Ovary (tissue), 9 donors: Measurements from ENCODE around the gene SHROOM4. TPM values are rescaled to one million over a fixed set of nuclear protein-coding genes. Genes with fewer than 3 reads are reported as not detected.

ENCODE experiments used
- DNase-seq, 5 donors: peaks; one replicate each; pipeline ENCODE4 v3.0.0-alpha.2; 2019 to 2020
- H3K27ac ChIP-seq, 2 donors: fragments of 200-600 bp; one replicate each; pipeline versions ENCODE4 v1.5.1 to v1.8.0; 2019 to 2022
- H3K27me3 ChIP-seq: fragments of 200-600 bp; one replicate; pipeline ENCODE4 v1.8.0; 2022
- H3K36me3 ChIP-seq: fragments of 200-600 bp; sonication (generic); one replicate; pipeline ENCODE4 v1.5.1; 2019
- H3K4me1 ChIP-seq: one replicate; pipeline ENCODE4 v1.8.1; 2013; ENCODE audit warnings: mild to moderate bottlenecking, moderate library complexity; ENCODE audit not compliant: insufficient read depth
- H3K4me3 ChIP-seq: fragments of 200-600 bp; sonication (generic); one replicate; pipeline ENCODE4 v1.5.1; 2017
- H3K9me3 ChIP-seq, 2 donors: fragments of 200-600 bp in 1 of 2; sonication (generic) in 1 of 2; one replicate each; pipeline versions ENCODE4 v1.5.1 to v1.8.1; 2013 to 2019; ENCODE audit warnings: mild to moderate bottlenecking in 1 of 2, moderate library complexity in 1 of 2
- EP300 ChIP-seq: sonication (generic); formaldehyde crosslinking; IDR thresholded peaks from one replicate; pipeline ENCODE4 v1.6.1; 2017; ENCODE audit warnings: antibody characterized with exemption
- POLR2A ChIP-seq: fragments of 450-650 bp; IDR thresholded peaks from one replicate; pipeline ENCODE4 v1.6.1; 2017; ENCODE audit warnings: antibody characterized with exemption, mild to moderate bottlenecking, moderate library complexity
- WGBS, 3 donors: extraction: QIAGEN DNeasy Blood & Tissue Kit in 1 of 3; methylation state at CpG; one replicate each; pipeline versions ENCODE4 v1.1.5 to v1.1.7; 2013 to 2017; 5-methylcytosine and 5-hydroxymethylcytosine counted together
- intact Hi-C, 4 donors: fragments of 100-400 bp; cut with DNase I; formaldehyde crosslinking; loops; one replicate each; pipeline versions ENCODE4 v1.11.0 to v1.15.1; 2022 to 2023
- polyA plus RNA-seq, 2 donors: library from polyadenylated mRNA; stranded (reverse); fragments of 200-250 nt in 1 of 2; fragments of 350-450 nt in 1 of 2; fragmentation: Illumina TruSeq in 1 of 2; extraction: RNeasy Lipid Tissue Mini Kit (QIAGEN cat#74804) in 1 of 2; gene quantifications; one replicate each; pipeline ENCODE4 v1.2.3, GENCODE V29; 2013 to 2014
- total RNA-seq, 7 donors: library from RNA; depleted of rRNA in 2 of 7; stranded (reverse); fragments of >200 nt in 2 of 7; fragmentation: NEBNext Ultra II Directional in 3 of 7; extraction: Animal tissue kit (Norgen Biotek cat#: 25700) in 3 of 7; gene quantifications; one replicate each; pipeline versions ENCODE4 v1.1.0 to v1.2.4, GENCODE V29; 2016 to 2023
- TF ChIP-seq, protein P1 (sequence below), 3 donors: fragments of 450-650 bp in 2 of 3; fragments of 200-600 bp in 1 of 3; IDR thresholded peaks; one replicate each; pipeline versions ENCODE4 v1.5.1 to v1.8.0; 2016 to 2022; ENCODE audit warnings: antibody characterized with exemption in 3 of 3, mild to moderate bottlenecking in 1 of 3
- donor health status: DM: no; HTN: no; CAD: no; lungs with moderate emphysema.
- donor health status: DM: no; HTN: no; CAD: no.
- donor health status: Bipolar disorder and iron deficiency.
- donor health status: DM: yes; HTN: yes; CAD: no.
- donor health status: DM: no; HTN: no; CAD: no.
- donor health status: DM: yes; HTN: yes; CAD: no.

The SHROOM4 gene
- total and polyA plus RNA-seq, 9 donors: 1.7 to 7.2 (median 3.1) TPM

DNA sequence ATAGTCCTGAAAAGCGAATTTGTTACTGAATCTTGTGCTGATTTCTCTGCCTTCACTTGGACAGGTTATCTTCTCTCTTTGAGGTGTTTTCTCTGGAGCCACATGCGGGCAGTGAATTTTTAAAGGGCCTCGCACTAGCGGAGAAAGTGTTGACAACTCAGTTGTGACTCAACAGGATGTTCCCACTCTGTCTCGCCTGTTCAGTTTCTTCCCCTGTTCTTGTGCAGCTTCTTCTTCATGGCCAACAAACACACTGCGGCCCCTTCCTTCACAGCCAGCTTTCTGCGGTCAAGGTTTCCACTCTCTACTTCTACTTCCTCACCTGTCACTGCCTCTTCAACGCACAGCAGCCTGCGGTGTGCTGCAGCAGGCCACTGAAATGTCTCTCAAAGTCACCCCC is 1.1 kb upstream of the SHROOM4 start:
- H3K4me3 ChIP-seq: no peak overlapping the region
- no peaks in the 10 kb centered on the region for H3K9me3 ChIP-seq
- intact Hi-C loops: no loop called here
- TF ChIP-seq, protein P1, sequence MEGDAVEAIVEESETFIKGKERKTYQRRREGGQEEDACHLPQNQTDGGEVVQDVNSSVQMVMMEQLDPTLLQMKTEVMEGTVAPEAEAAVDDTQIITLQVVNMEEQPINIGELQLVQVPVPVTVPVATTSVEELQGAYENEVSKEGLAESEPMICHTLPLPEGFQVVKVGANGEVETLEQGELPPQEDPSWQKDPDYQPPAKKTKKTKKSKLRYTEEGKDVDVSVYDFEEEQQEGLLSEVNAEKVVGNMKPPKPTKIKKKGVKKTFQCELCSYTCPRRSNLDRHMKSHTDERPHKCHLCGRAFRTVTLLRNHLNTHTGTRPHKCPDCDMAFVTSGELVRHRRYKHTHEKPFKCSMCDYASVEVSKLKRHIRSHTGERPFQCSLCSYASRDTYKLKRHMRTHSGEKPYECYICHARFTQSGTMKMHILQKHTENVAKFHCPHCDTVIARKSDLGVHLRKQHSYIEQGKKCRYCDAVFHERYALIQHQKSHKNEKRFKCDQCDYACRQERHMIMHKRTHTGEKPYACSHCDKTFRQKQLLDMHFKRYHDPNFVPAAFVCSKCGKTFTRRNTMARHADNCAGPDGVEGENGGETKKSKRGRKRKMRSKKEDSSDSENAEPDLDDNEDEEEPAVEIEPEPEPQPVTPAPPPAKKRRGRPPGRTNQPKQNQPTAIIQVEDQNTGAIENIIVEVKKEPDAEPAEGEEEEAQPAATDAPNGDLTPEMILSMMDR (IDR thresholded peaks at IDR 0.05): no peak
- TF ChIP-seq EP300: no peak
- TF ChIP-seq POLR2A: no peak
- no peaks in the 10 kb centered on the region for H3K4me1 ChIP-seq
- WGBS, 3 donors: 47 to 60% (median 54%) methylated on average over 9 of the region's 9 CpGs
- H3K36me3 ChIP-seq: no peaks in the 10 kb centered on the region
- no peak for DNase-seq
- H3K27ac ChIP-seq: no peak overlapping the region
- no peaks in the 10 kb centered on the region for H3K27me3 ChIP-seq

DNA sequence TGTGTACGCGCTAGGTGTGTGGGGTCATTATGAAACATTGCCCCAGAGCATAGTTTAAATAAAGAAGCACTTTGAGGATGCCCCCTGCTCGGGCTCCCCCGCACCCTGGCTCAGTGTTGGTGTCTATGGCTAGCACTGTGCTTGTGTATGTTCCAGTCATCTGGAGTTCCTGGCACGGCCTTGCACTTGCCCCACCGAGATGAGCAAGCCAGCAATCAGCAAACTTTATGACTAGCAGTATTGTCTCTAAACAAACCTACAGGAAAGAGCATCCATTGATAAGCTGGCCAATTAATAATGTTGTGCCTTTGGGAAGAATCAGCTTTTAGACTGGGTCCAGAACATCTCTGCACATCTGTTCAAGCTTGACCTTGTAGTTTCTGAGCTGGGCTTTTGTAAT is 707 bp upstream of the SHROOM4 start:
- intact Hi-C loops: no loop called here
- no peak overlapping the region for H3K4me3 ChIP-seq
- TF ChIP-seq POLR2A (no peak), EP300 (no peak)
- TF ChIP-seq, protein P1 (IDR thresholded peaks at IDR 0.05): no peak
- no peaks in the 10 kb centered on the region for H3K27me3 ChIP-seq
- no peaks in the 10 kb centered on the region for H3K9me3 ChIP-seq
- no peaks in the 10 kb centered on the region for H3K4me1 ChIP-seq
- H3K27ac ChIP-seq: no peak overlapping the region
- no peaks in the 10 kb centered on the region for H3K36me3 ChIP-seq
- DNase-seq: peak in 2 of 5 donors; percentile 6 to 20
- WGBS, 3 donors: 35 to 53% (median 45%) methylated on average over 6 of the region's 6 CpGs

DNA sequence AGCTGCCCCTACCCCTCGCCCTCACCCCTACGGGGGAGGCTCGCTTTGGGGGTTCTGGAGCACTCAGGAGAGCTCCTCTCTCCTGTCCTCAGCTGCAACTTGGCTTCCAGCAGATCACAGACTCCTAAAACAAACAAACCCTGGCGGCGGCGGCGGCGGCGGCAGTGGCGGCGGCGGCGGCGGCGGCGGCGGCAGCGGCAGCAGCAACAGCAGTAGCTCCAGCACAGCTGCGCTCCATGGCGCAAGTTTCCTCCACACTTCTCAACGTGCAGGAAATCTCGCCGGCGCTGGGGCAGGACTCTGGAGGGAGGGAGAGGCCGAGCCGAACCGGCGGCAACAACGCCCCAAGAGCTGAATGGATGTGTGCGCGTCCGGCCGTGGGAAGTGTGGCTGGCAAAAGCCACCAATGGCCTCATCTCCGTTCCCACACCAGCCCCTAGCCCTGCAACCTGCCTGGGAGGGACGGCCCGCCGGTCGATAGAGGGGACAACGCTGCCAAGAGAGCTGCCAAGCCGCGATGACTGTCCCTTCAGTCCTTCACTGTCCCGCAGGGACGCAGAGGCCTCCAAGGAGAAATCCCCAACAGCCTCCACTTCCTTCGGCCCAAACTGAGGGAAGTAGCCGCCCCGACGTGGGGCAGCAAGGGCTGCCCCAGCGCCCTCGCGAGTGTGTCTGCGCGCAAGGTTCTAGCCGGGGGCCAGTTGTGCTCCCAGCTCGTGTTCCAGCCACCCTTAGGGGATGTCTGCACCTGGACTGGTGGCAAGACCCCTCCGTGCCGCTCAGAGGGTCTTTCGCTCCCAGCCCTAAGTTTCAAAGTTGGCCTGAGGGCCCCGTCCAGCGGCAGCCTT is 775 bp downstream of the SHROOM4 start:
- Histone ChIP-seq H3K27me3 (no peaks in the 10 kb centered on the region), H3K4me3 (peak overlapping the region; percentile 41), H3K9me3 (no peaks in the 10 kb centered on the region), H3K4me1 (no peaks in the 10 kb centered on the region), H3K27ac (peak overlapping the region in 1 of 2 donors; percentile 3), H3K36me3 (no peaks in the 10 kb centered on the region)
- no peak for TF ChIP-seq EP300
- no peak for TF ChIP-seq POLR2A
- TF ChIP-seq, protein P1 (IDR thresholded peaks at IDR 0.05): no peak
- WGBS, 3 donors: 25 to 39% (median 37%) methylated on average over 56 to 59 of the region's 59 CpGs
- intact Hi-C loops: no loop called here
- peak; percentile 9 to 42 (median 21) for DNase-seq

DNA sequence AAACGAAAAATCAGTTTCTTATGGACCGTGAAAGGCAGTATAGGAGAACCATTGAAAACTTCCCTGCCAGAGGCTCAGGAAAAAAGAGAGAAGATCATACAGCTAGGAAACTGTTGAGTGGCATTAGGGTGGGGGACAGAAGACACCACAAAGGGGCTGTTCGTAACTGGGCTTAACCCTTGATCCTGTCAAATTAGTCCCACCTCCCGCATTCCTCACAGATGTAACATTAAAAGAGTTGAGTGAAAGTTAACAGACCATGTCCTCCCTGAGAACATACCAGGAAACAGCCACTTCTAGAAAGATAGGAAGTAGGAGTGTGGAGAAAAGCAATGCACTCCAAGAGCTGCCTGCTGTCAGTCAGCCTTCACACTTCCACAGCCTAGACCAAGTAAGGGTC is 8.7 kb downstream of the SHROOM4 start:
- Histone ChIP-seq H3K36me3 (no peaks in the 10 kb centered on the region), H3K4me3 (no peak overlapping the region), H3K9me3 (no peaks in the 10 kb centered on the region), H3K4me1 (no peaks in the 10 kb centered on the region), H3K27me3 (no peaks in the 10 kb centered on the region), H3K27ac (no peak overlapping the region)
- TF ChIP-seq EP300 (no peak), POLR2A (no peak)
- TF ChIP-seq, protein P1 (IDR thresholded peaks at IDR 0.05): no peak
- WGBS, 3 donors: 73 to 80% (median 78%) methylated on average over 4 of the region's 4 CpGs
- intact Hi-C loops: no loop called here
- DNase-seq: no peak
